GM23248 (cell line): ENCODE data around the gene MARK3. TPM values are rescaled to one million over a fixed set of nuclear protein-coding genes. Genes with fewer than 3 reads are reported as not detected.

Experiments
- DNase-seq: peaks from one replicate; pipeline ENCODE4 v3.0.0-alpha.2; 2015
- H2AFZ ChIP-seq: fragments of 200-600 bp; sonication (generic); 2 replicates; pipeline ENCODE4 v1.6.1; 2016; ENCODE audit warnings: antibody characterized with exemption
- H3F3A ChIP-seq: fragments of 200-600 bp; sonication (generic); 2 replicates; pipeline ENCODE4 v1.6.1; 2016; ENCODE audit warnings: mild to moderate bottlenecking, antibody characterized with exemption, mixed run types; ENCODE audit not compliant: insufficient read depth
- H3K27ac ChIP-seq: fragments of 200-600 bp; sonication (generic); 2 replicates; pipeline ENCODE4 v1.5.1; 2016; ENCODE audit warnings: mild to moderate bottlenecking
- H3K27me3 ChIP-seq: fragments of 200-600 bp; sonication (generic); replicated peaks from 2 replicates; pipeline ENCODE4 v1.6.1; 2016; ENCODE audit warnings: mild to moderate bottlenecking; ENCODE audit not compliant: insufficient read depth
- H3K36me3 ChIP-seq: fragments of 200-600 bp; sonication (generic); 2 replicates; pipeline ENCODE4 v1.6.1; 2016; ENCODE audit warnings: low read depth, mild to moderate bottlenecking
- H3K4me1 ChIP-seq: fragments of 200-600 bp; sonication (generic); 2 replicates; pipeline ENCODE4 v1.6.1; 2016; ENCODE audit warnings: mild to moderate bottlenecking; ENCODE audit not compliant: insufficient read depth
- H3K4me2 ChIP-seq: fragments of 200-600 bp; sonication (generic); one replicate; pipeline ENCODE4 v1.6.1; 2016; ENCODE audit warnings: mild to moderate bottlenecking; ENCODE audit not compliant: unreplicated experiment
- H3K4me3 ChIP-seq: fragments of 200-600 bp; sonication (generic); 2 replicates; pipeline ENCODE4 v1.5.1; 2016; ENCODE audit warnings: mild to moderate bottlenecking
- H3K79me2 ChIP-seq: fragments of 200-600 bp; sonication (generic); 2 replicates; pipeline ENCODE4 v1.6.1; 2016; ENCODE audit warnings: mild to moderate bottlenecking; ENCODE audit not compliant: insufficient read depth
- H3K9ac ChIP-seq: fragments of 200-600 bp; sonication (generic); 2 replicates; pipeline ENCODE4 v1.6.1; 2016; ENCODE audit warnings: mild to moderate bottlenecking
- H3K9me2 ChIP-seq: fragments of 200-600 bp; sonication (generic); 2 replicates; pipeline ENCODE4 v1.6.1; 2016; ENCODE audit warnings: mixed run types, mild to moderate bottlenecking, moderate library complexity; ENCODE audit not compliant: insufficient read depth
- H3K9me3 ChIP-seq: fragments of 200-600 bp; sonication (generic); one replicate; pipeline ENCODE4 v1.6.1; 2017; ENCODE audit warnings: low read depth
- H4K20me1 ChIP-seq: fragments of 200-600 bp; sonication (generic); 2 replicates; pipeline ENCODE4 v1.6.0; 2016; ENCODE audit not compliant: insufficient read depth
- EZH2 ChIP-seq: fragments of 200-600 bp; sonication (generic); IDR thresholded peaks from 2 replicates; pipeline ENCODE4 v1.6.1; 2018; ENCODE audit warnings: antibody characterized with exemption, mild to moderate bottlenecking; ENCODE audit not compliant: insufficient read depth, poor library complexity, severe bottlenecking
- EZH2phosphoT487 ChIP-seq: fragments of 200-600 bp; sonication (generic); IDR thresholded peaks from 2 replicates; pipeline ENCODE4 v1.6.1; 2018; ENCODE audit warnings: antibody characterized with exemption, moderate library complexity, mild to moderate bottlenecking, low read depth; ENCODE audit not compliant: insufficient read depth
- WGBS, 2 experiments: methylation state at CpG; one replicate each; pipeline ENCODE4 v1.1.6; 2015 to 2017; ENCODE audit warnings: low lambda C conversion rate in 2 of 2, low coverage in 1 of 2; ENCODE audit errors: missing lambda C conversion rate in 2 of 2; 5-methylcytosine and 5-hydroxymethylcytosine counted together
- in situ Hi-C: fragments of 300-500 bp; cut with MboI; formaldehyde crosslinking; loops from 2 replicates; pipeline ENCODE4 v1.15.0; 2020
- polyA plus RNA-seq: library from polyadenylated mRNA; unstranded; fragments of >200 nt; fragmentation: Nextera tagmentation; extraction: Ambion mirVana; gene quantifications from 2 replicates; pipeline ENCODE4 v1.2.1, GENCODE V29; 2016
- total RNA-seq: library from RNA; depleted of rRNA; stranded (reverse); fragments of >200 nt; shearing (Covaris generic); gene quantifications from 2 replicates; pipeline ENCODE4 v1.2.3, GENCODE V29; 2014

MARK3 gene
- total and polyA plus RNA-seq, 2 experiments from 2014 or later, result 32.9 to 80.6 TPM

DNA sequence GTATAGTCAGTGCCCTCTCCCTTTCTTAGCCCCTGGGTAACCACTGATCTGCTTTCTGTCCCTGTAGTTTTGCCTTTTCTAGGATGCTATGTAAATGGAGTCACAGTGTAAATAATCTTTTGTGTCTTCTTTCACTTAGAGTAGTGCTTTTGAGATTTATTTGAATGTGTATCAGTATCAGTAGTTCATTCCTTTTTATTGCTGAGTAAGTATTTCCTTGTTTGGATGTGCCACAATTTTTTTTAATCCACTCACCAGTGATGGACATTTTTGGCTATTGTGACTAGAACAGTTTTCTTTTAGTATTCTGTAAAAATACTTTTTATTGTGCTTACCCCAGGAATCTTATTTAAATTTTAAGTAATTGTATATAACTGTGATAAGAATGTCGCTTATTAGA, 3.4 kb downstream of the MARK3 start:
- no peak for DNase-seq
- Histone ChIP-seq H3K36me3 (no peaks in the 10 kb centered on the region), H3K79me2 (peaks cover 96% of the 10 kb centered on the region), H3K27me3 (no peaks in the 10 kb centered on the region), H3K9ac (no peak overlapping the region), H3F3A (peaks cover 36% of the 10 kb centered on the region), H3K4me1 (peaks cover 22% of the 10 kb centered on the region), H2AFZ (no peak overlapping the region), H4K20me1 (peaks cover 36% of the 10 kb centered on the region), H3K4me3 (peak overlapping the region; percentile 83), H3K9me3 (no peaks in the 10 kb centered on the region), H3K27ac (no peak overlapping the region), H3K9me2 (no peaks in the 10 kb centered on the region), H3K4me2 (peak overlapping the region; percentile 90)
- 95 to 100% methylated on average over 1 of the region's 1 CpG for WGBS, 2 experiments
- TF ChIP-seq EZH2 (no peak), EZH2phosphoT487 (no peak)
- in situ Hi-C loops, result no loop called here

DNA sequence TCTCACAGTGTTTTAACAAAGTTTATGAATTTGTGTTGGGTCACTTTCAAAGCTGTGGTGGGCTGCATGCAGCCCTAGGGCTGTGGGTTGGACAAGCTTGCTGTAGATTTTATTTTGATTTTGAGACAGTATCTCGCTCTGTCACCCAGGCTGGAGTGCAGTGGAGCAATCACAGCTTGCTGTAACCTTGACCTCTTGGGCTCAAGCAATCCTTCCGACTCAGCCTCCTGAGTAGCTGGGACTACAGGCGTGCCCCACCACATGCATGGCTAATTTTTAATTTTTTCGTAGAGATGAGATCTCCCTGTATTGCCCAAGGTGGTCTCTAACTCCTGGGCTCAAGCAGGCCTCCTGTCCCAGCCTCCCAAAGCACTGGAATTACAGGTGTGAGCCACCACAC, 5.4 kb downstream of the MARK3 start:
- 96 to 97% methylated on average over 4 of the region's 4 CpGs for WGBS, 2 experiments
- Histone ChIP-seq H3F3A (peaks cover 44% of the 10 kb centered on the region), H3K4me3 (no peak overlapping the region), H3K9me3 (no peaks in the 10 kb centered on the region), H3K79me2 (peaks cover 100% of the 10 kb centered on the region), H4K20me1 (peaks cover 48% of the 10 kb centered on the region), H3K9ac (no peak overlapping the region), H3K27me3 (no peaks in the 10 kb centered on the region), H3K36me3 (no peaks in the 10 kb centered on the region), H2AFZ (no peak overlapping the region), H3K9me2 (no peaks in the 10 kb centered on the region), H3K4me1 (peaks cover 39% of the 10 kb centered on the region), H3K4me2 (no peak overlapping the region), H3K27ac (no peak overlapping the region)
- no peak for DNase-seq
- TF ChIP-seq EZH2phosphoT487, result no peak
- TF ChIP-seq EZH2, result no peak
- in situ Hi-C loops, result no loop called here

DNA sequence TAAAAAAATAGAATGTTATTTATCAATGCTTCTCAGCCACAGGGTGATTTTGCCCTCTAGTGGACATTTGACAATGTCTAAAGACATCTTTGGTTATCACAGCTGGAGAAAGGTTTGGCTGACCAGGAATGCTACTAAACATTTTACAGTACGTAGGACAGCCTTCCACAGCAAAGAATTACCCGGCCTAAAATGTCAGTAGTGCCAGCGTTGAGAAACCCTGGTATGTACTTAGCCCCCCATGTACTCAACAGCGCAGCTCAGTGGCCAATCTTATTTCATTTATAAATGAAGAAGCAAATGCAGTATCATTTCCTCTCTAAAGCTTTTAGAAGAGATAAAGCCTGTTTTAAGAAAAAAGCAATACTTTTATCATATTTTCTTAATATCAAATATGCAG, 5.8 kb downstream of the MARK3 start:
- H3K27me3 ChIP-seq, result no peaks in the 10 kb centered on the region
- no peaks in the 10 kb centered on the region for H3K36me3 ChIP-seq
- H3K27ac ChIP-seq, result 0 out of 2 replicates have a peak overlapping the region, but pooled peaks have one; percentile 25
- DNase-seq, result peak; percentile 84
- H3K79me2 ChIP-seq, result peaks cover 100% of the 10 kb centered on the region
- peaks cover 48% of the 10 kb centered on the region for H3F3A ChIP-seq
- no peak overlapping the region for H3K4me2 ChIP-seq
- in situ Hi-C loops, result no loop called here
- peaks cover 43% of the 10 kb centered on the region for H3K4me1 ChIP-seq
- H3K9me3 ChIP-seq, result no peaks in the 10 kb centered on the region
- H3K4me3 ChIP-seq, result no peak overlapping the region
- WGBS, 2 experiments, result 6 to 11% methylated on average over 4 of the region's 4 CpGs
- H4K20me1 ChIP-seq, result peaks cover 53% of the 10 kb centered on the region
- no peaks in the 10 kb centered on the region for H3K9me2 ChIP-seq
- no peak overlapping the region for H2AFZ ChIP-seq
- no peak for TF ChIP-seq EZH2phosphoT487
- no peak for TF ChIP-seq EZH2
- no peak overlapping the region for H3K9ac ChIP-seq

DNA sequence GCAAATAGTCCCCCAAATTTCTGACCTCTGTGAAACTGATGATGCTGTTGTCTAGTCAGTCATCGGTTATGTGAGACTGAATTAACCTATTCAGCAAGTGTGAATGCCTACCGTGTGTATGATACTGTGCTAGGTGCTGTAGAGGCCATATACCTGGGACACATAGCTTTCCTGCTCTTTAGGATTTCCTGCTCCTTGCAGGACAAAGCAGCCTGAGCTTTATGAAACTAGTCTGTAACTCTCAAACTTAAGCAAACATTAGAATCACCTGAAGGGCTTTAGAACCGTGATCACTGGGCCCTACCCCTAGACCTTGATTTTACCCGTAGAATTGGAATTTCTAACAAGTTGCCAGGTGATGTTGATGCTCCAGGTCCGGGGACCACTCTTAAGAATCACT, 6.9 kb downstream of the MARK3 start:
- peaks cover 46% of the 10 kb centered on the region for H3F3A ChIP-seq
- no peak for DNase-seq
- no peaks in the 10 kb centered on the region for H3K9me3 ChIP-seq
- H3K36me3 ChIP-seq, result no peaks in the 10 kb centered on the region
- H3K9ac ChIP-seq, result no peak overlapping the region
- H3K79me2 ChIP-seq, result peaks cover 100% of the 10 kb centered on the region
- peaks cover 46% of the 10 kb centered on the region for H3K4me1 ChIP-seq
- no peak overlapping the region for H3K27ac ChIP-seq
- H3K27me3 ChIP-seq, result no peaks in the 10 kb centered on the region
- H3K4me2 ChIP-seq, result no peak overlapping the region
- no peaks in the 10 kb centered on the region for H3K9me2 ChIP-seq
- H3K4me3 ChIP-seq, result no peak overlapping the region
- WGBS, 2 experiments, result 73 to 76% methylated on average over 5 of the region's 5 CpGs
- H4K20me1 ChIP-seq, result peaks cover 52% of the 10 kb centered on the region
- no peak overlapping the region for H2AFZ ChIP-seq
- in situ Hi-C loops, result no loop called here
- TF ChIP-seq EZH2, result no peak
- no peak for TF ChIP-seq EZH2phosphoT487

DNA sequence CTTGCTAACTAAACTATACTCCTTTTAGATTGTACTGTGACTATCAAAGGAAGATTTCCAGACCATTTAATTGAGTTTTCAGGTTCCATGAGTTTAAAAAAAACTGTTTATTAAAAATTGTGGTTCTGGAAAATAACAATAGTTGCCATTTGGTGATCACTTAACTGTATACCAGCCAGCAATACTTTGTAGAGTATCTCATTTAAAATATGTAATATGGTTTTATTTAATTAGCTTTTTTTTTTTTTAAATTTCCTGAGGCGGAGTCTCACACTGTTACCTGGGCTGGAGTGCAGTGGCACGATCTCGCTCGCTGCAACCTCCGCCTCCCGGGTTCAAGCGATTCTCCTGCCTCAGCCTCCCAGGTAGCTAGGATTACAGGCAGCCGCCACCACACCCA, 7.4 kb downstream of the MARK3 start:
- TF ChIP-seq EZH2, result no peak
- no peak for TF ChIP-seq EZH2phosphoT487
- Histone ChIP-seq H2AFZ (no peak overlapping the region), H3K9me3 (no peaks in the 10 kb centered on the region), H3K27me3 (no peaks in the 10 kb centered on the region), H3K36me3 (no peaks in the 10 kb centered on the region), H3K4me2 (no peak overlapping the region), H3K79me2 (peaks cover 100% of the 10 kb centered on the region), H3K4me1 (peaks cover 44% of the 10 kb centered on the region), H3K27ac (0 out of 2 replicates have a peak overlapping the region, but pooled peaks have one; percentile 52), H3K4me3 (no peak overlapping the region), H3F3A (peaks cover 43% of the 10 kb centered on the region), H4K20me1 (peaks cover 55% of the 10 kb centered on the region), H3K9ac (no peak overlapping the region), H3K9me2 (no peaks in the 10 kb centered on the region)
- DNase-seq, result no peak
- WGBS, 2 experiments, result 91 to 95% methylated on average over 8 of the region's 8 CpGs
- in situ Hi-C loops, result no loop called here
